ENCODE measurements around the gene ZNF358.

ZNF358 gene

DNA sequence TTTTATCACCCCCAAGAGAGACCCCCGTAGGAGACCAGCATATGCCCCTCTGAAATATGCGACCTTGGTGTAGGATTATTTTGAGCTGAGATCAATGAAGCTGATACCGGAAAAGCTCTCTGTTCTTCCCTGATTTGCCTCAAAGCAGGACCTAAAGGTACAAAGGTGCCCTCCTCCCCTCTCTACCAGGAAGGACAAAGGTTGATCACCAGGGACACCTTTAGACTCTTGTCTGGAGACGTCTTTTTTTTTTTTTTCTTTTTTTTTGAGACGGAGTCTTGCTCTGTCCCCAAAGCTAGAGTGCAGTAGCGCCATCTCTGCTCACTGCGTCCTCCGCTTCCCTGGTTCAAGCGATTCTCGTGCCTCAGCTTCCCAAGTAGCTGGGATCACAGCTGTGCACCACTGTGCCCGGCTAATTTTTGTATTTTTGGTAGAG is 26.3 kb upstream of the ZNF358 start:
- DNase-seq: no peak

DNA sequence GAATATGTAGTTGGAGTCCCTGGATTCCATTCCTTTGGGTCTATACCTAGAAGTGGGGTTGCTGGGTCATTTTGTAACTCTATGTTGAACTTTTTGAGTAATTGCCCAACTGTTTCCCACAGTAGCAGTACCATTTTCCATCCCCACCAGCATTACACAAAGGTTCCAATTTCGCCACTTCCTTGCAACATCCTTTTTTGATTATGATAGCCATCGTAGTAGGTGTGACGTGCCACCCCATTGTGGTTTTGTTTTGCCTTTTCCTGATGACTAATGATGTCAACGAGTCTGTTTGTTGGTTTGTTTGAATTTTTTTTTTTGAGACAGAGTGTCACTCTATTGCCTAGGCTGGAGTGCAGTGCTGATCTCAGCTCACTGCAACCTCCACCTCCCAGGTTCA is 23.8 kb upstream of the ZNF358 start:
- no peak for DNase-seq

DNA sequence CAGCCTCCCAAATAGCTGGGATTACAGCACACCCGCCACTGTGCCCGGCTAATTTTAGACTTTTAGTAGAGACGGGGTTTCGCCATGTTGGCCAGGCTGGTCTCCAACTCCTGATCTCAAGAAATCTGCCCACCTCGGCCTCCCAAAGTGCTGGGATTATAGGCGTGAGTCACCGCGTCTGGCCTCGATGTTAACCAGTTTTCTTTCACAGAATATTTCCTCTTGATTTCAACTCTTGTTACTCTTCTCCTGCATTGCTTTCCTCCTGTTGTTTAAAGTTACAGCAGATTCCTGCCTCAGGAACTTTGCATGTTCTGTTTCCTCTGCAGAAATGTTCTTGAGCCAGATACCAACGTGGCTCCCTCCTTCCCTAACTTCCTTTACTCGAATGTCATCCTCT is 23.3 kb upstream of the ZNF358 start:
- no peak for DNase-seq

DNA sequence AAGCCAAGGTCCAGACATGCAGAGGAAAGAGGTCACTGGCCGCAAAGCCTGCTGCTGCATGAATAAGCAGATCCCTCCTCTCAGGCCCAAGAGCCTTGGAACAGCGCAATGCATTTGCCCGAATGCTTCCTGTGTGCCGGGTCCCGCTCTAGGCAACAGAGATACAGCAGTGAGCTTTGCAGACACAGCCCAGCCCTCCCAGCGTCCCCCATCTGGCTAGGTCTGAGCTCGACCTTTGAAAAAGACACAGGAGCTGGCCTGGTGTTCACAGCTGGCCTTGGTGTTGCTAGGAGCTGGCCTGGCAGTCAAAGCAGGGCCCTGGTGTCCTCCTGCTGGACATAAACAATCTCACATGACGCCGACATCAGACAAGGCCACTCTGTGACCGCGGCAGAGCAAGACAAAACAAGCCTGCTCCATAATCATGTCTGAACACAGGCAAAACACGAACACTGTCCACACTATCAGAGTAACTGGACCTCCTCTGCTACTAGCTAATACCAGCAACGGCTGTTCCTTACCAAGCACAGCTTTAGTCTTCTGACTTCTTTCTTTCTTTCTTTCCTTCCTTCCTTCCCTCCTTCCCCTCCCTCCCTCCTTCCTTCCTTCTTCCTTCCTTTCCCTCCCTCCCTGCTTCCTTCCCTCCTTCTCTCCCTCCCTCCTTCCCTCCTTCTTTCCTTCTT is 21.3 kb upstream of the ZNF358 start:
- DNase-seq: no peak

DNA sequence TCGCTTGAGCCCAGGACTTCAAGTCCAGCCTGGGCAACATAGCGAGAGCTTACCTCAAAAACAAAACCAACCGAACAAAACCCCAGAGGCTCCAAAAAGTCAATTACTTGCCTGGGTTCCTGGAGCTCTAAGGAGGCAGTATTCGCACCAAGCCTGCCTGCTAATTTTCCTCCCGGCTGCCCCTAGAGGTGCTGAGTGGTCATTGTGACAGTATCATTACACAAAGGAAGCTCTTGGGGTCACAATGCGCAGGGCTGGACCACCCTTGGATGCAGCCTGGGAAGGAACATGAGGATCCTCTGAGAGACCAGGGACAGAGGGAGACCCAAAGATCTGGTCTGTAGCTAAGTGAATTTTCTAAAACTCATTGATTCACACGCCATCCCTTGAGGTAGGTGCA is 18.6 kb upstream of the ZNF358 start:
- no peak for DNase-seq

DNA sequence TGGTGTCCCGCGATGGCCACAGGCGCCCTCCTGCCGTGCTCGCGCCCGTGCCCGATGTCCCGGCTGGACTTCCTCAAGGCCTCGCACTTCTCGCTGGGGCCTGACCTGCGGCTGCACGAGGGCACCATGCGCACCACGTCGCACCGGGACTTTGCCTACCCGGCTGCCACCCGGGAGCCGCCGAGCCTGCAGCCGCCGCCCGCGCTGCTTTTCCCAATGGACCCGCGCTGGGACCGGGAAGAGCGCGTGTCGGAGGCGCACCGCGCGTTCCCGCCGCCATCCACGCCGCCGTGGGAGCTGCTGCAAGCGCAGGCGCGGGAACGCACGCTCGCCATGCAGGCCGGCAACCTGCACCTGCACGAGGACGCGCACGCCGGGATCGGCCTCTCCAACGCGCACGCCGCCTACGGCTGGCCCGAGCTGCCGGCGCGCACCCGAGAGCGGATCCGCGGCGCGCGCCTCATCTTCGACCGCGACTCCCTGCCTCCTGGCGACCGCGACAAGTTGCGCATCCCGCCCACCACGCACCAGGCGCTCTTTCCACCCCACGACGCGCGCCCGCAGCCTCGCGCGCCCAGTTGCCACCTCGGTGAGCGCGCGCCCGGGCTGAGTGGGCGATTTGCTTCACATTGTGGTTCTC is 15.0 kb upstream of the ZNF358 start:
- DNase-seq: peak; percentile 48

DNA sequence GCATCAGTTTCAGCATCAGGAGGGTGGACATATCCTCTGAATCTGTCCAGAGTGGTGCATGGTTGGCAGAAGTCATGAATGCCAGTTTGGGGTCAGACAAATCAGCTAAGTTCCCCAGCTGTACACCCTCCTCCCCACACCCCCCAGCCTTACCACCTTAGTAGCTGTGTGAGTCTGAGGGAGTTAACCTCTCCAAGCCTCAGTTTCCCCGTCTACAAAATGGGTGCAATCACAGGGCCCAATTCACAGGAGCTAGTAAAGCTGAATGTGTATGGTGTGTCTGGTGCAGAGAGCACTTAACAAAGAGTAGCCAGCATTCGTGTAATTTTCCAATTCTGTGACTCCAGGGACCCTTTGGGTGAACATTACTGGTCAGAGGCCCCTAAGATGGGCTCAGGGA is 13.4 kb upstream of the ZNF358 start:
- no peak for DNase-seq

DNA sequence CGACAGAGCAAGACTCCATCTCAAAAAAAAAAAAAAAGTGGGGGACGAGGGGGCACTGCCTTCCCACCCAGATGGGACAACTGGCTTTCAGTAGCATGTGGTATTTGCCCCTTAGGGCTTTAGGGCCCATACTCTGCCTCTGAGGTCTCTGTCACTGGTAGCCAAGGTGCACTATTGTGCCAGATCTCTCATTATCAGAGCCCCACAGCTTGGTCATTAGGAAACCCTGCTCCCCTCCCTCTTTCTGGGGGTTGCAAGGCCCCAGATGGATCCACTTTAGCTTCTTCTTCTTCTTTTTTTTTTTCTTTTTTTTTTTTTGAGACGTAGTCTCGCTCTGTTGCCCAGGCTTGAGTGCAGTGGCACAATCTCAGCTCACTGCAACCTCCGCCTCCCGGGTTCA is 11.2 kb upstream of the ZNF358 start:
- no peak for DNase-seq

DNA sequence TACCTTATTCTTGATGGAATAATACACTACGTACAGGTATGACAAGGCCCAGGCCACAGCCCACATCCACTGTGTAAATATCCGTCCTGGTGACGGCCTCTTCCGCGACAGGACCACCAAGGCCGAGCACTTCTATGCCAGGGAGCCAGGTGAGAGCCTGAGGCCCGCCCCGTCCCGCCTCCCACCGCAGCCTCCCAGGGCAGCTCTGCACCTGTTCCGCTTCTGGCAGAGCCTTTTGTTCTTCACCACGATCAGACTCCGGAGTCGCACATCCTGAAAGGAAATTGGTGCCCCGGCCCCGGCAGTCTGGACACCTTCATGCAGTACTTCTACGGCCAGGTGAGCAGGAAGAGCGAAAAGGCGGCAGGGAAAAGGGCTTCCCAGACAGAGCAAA is 10.6 kb upstream of the ZNF358 start:
- DNase-seq: no peak

DNA sequence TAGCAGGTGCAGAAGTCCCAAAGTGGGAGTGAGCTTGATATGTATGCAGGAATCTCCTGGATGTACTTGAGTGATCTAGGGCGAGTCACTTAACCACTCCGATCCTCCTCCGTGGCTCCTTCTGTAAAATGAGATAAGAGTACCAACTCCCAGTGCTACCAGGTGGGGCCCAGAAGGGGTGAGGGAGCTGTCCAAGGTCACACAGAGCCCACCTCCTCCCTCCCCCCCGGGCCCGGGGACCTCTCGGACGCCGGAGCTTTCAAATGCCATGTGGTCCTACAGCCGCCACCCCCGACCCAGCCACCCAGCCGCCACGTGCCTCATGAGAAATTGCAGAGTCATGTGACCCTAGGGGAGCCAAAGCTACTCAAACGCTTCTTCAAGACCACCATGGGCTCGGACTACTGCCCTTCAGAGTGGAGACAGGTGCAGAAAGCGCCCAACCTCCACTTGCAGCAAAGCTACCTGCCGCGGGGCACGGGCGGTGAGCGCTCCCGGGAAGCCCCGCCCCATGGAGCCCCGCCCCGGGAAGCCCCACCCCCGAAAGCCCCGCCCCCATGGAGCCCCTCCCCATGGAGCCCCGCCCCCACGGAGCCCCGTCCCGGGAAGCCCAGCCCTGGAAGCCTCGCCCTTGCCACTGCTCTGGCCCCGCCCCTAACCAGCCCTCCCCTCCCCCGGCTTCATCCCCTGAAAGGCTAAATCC is 10.1 kb upstream of the ZNF358 start:
- no peak for DNase-seq

DNA sequence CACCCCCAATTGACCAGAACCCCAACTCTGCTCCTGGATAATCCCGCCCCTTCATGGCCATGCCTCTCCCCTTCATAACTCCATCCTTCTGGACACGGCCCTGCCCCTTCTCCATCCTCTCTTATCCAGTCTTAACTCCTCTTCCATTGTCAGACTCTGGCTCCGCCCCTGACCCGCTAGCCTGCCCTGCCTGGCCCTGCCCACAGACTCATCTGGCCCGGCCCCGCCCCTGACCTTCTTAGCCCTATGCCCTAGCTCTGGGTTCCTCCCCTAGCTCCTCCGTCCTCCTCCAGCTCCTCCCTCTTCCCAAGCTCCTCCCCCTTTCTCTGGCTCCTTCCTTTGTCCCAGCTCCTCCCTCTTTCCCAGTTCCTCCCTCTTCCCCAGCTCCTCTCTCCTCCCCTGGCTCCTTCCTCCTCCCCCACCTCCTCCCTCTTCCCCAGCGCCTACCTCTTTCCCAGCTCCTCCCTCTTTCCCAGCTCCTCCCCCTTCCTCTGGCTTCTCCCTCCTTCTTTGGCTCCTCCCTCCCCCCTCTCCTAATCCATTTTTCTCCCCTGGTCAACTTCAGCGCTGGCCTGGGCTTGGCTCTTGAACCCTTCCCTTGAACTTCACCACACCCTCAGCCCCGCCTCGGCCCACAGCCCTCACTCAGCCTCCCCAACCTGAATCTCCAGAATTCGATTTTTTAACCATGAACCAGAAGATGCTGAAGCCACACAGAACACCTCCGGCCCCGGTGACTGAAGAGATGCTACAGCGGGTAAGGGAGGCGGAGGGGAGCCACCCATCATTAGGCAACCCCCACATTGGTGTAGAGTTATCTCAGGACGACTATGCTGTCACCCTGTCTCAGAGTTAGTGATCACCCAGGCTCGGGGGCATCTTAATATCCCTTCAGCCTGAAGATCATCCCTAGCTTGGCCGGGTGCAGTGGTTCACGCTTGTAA is 9.2 kb upstream of the ZNF358 start:
- DNase-seq: no peak

DNA sequence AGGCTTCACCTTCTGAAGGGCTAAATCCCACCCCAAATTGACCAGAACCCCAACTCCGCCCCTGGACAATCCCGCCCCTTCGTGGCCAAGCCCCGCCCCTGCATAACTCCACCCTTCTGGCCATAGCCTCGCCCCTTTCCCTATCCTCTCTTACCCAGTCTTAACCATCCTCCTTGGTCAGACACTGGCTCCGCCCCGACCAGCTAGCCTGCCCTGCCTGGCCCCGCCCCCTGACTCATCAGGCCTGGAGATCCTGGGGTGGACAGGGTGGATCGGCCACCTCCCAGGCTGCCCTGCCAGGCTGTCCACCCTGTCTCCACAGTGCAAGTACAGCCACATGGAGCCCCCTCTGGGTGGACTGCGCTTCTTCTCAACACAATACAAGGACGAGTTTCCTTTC is 8.0 kb upstream of the ZNF358 start:
- no peak for DNase-seq

DNA sequence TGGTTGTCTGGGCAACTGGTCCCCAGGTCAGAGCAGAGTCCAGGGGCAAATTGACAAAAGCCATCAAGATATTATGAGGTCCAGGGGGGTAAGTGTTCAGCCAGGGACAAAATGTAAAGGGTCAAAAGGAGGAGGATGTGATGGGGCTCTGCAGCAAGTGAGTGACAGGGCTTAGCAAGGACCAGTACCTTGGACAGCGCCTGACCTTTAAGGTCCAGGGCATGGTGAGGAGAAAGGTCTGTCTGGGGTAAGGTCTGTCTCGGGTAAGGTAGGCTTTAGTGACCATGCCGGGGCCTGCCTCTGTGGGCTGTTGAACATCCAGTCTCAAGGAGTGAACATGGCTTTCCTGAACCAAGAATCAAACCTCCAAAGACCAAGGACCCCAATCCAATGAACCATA is 6.3 kb upstream of the ZNF358 start:
- DNase-seq: no peak

DNA sequence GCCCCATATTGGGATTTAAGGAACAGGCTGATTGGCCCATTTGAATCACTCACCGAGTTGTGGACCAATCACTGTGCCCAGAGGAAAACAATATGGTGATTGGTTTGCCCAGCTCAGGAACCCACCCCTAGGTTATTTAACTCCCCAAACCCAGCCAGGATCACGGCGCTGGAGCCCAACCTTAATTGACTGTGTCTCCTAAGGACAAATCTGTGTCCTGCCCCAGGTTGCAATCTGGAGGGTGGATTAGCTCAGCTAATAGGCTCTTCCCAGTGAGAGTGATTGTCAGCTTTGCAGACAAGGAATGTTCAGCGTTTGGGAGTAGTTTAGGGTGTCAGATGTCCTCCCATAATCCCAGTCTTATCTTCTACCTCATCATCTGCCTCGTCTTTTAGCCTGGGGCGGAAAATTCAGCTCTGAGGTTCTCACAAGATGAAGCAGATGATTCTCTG is 3.5 kb upstream of the ZNF358 start:
- peak; percentile 95 for DNase-seq

DNA sequence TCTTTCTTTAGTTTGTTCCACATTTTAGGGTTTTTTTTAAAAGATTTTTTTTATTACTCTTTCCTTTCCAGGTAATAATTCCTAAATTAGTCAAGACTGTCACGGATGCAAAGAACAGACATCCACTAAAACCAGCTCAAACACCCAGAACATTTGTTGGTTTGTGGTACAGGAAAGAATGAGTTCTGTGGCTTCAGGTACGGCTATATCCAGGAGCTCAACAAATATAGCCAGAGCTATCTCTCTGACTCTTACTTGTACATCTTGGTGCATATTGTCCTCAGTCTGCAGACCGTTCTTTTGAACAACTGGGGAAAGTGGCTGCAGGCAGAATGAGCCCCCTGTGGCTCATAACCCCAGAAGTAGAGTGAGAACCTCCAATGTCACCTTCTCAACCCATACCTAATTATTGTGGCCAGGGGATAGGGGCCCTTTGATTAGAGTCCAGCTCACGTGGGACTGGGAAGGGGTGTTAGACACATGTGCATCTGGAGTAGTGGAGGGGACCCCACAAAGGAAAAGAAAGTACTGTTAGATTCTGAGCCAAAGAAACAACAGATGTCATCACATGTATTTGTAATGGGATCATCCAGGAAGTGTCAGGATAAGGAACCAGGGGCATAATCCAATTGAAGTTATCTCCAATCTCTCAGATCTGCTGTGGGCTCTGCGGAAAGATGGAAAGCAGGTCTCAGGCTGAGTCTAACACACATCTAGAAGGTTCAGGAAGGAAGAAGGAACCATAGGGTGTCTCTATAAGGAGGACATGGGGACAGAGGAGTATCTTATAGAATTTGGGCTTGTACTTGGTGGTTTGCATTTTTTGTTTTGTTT is 1.9 kb upstream of the ZNF358 start:
- no peak for DNase-seq

DNA sequence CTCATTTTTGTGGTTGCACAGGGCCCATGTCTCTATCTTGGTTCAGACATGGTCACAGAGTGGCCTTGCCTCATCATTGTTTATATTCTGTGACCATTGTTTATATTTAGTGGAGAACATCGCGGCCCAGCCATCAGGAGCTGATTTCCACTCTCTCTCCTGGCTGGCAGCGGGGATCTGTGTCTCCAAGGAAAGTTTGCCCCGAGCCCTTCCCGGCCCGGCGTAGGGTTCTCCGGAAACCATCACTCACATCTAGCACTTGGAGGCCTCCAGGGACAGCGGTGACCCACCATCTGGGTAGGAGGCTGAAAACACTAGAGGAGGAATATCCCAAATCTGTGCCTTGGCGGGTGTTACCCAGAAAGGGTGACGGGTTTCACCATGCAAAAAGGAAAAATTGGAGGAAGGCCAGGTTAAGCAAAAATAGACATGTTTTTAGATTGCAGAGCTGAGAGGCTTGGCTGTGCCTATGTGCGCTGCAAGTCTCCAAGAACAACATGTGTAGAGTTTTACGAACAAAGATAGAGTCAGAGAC is 726 bp upstream of the ZNF358 start:
- DNase-seq: no peak

DNA sequence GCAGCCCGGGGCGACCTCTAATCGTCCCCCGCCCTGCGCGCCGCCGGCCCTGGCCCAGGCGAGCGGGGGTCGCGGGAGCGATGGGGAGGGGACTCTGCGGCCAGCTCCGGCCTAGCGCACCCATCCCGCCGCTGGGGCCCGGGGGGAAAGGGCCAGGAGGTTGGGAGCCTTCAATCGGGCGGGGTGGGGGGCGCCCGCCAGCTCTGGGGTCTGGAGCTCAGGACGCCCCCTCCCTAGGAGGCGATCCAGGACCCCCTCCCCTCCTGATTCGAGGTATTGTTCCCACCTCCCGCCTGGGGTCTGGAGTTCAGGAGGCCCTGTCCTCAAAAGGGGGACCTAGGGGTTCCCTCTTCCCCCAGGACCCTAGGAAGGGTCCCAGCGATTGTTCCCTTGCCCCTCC is 430 bp downstream of the ZNF358 start:
- DNase-seq: no peak

DNA sequence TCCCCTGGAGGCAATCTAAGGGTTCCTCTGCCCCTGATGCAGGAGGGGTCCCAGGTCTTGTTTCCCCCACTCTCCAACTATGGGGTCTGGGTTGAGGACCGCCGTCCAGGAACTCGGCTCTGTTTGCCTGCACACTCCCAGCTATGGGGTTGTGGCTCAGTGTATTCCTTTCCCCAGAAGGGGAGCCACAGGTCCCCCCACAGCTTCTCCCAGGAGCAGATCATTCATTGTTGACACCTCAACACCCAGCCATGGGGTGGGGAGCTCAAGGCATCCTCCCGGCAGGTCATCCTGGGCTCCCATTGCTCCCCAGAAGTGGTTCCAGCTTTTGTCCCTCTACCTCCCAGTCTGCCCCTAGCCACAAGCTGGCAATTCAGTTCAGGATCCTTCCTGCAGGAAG is 975 bp downstream of the ZNF358 start:
- DNase-seq: no peak

DNA sequence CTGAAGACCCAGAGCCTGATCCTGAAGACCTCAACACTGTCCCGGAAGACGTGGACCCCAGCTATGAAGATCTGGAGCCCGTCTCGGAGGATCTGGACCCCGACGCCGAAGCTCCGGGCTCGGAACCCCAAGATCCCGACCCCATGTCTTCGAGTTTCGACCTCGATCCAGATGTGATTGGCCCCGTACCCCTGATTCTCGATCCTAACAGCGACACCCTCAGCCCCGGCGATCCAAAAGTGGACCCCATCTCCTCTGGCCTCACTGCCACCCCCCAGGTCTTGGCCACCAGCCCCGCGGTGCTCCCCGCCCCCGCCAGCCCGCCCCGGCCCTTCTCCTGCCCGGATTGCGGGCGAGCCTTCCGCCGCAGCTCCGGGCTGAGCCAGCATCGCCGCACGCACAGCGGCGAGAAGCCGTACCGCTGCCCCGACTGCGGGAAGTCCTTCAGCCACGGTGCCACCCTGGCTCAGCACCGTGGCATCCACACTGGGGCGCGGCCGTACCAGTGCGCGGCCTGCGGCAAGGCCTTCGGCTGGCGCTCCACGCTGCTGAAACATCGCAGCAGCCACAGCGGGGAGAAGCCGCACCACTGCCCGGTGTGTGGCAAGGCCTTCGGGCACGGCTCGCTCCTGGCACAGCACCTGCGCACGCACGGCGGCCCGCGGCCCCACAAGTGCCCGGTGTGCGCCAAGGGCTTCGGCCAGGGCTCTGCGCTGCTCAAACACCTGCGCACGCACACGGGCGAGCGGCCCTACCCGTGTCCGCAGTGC is 3.6 kb downstream of the ZNF358 start:
- no peak for DNase-seq

DNA sequence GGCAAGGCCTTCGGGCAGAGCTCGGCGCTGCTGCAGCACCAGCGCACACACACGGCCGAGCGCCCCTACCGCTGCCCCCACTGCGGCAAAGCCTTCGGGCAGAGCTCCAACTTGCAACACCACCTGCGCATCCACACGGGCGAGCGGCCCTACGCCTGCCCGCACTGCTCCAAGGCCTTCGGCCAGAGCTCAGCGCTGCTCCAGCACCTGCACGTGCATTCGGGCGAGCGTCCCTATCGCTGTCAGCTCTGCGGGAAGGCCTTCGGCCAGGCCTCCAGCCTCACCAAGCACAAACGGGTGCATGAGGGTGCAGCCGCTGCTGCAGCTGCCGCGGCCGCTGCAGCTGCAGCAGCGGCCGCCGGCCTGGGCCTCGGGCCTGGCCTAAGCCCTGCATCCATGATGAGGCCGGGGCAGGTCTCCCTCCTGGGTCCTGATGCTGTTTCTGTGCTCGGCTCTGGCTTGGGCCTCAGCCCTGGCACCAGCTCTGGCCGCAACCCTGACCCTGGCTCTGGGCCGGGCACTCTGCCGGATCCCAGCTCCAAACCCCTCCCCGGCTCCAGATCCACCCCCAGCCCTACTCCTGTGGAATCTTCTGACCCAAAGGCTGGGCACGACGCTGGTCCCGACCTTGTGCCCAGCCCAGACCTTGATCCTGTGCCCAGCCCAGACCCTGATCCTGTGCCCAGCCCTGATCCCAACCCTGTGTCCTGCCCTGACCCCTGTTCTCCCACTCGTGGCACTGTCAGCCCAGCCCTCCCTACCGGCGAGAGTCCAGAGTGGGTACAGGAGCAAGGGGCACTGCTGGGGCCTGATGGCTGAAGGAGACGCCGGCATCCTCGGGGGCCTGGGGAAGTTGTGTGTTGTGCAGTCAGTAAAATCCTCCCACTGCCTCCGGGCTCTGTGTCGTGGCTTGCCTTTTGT is 4.5 kb downstream of the ZNF358 start:
- DNase-seq: no peak

Data from NCI-H524 treated with DMSO at 0.1 percent for 48 hours (cell line).